GM12865 (cell line): ENCODE measurements around the gene FRRS1L.

Source experiments
- DNase-seq: peaks from one replicate; pipeline ENCODE4 v3.0.0; 2010; ENCODE audit warnings: low read depth
- H3K4me3 ChIP-seq: 2 replicates; pipeline ENCODE4 v1.5.1; 2011; ENCODE audit warnings: mild to moderate bottlenecking, low read depth, low read length, control low read depth
- CTCF ChIP-seq: IDR thresholded peaks from 2 replicates; pipeline ENCODE4 v1.5.1; 2011; ENCODE audit warnings: low read length, control low read depth, low read depth, inconsistent platforms; ENCODE audit not compliant: insufficient read depth; ENCODE audit errors: missing control alignments

The FRRS1L gene

GRCh38 chr9:109086221-109086620, 80.8 kb downstream of the FRRS1L start:
- no peak for TF ChIP-seq CTCF
- DNase-seq: peak; percentile 48
- no peak overlapping the region for H3K4me3 ChIP-seq

GRCh38 chr9:109085510-109085909, 81.5 kb downstream of the FRRS1L start:
- no peak for TF ChIP-seq CTCF
- DNase-seq: no peak

GRCh38 chr9:109083813-109084405, 83.1 kb downstream of the FRRS1L start:
- no peak for TF ChIP-seq CTCF
- no peak for DNase-seq
- no peak overlapping the region for H3K4me3 ChIP-seq

More at GRCh38 chr9:109085510-109085909, 81.5 kb downstream of the FRRS1L start:
- no peak overlapping the region for H3K4me3 ChIP-seq

- no peak overlapping the region for H3K4me3 ChIP-seq
- TF ChIP-seq CTCF: no peak
- DNase-seq: no peak
These were observed 83.9 kb downstream of the FRRS1L start for GRCh38 chr9:109083141-109083540.

GRCh38 chr9:109082091-109082620, 84.9 kb downstream of the FRRS1L start:
- no peak overlapping the region for H3K4me3 ChIP-seq
- no peak for TF ChIP-seq CTCF
- DNase-seq: no peak
